HG03175 (cell line): ENCODE measurements around the gene BRD1.

ENCODE experiments used
- ATAC-seq: cut with Tn5 transposase; IDR thresholded peaks from one replicate; pipeline ENCODE4 v1.9.1; 2021; ENCODE audit warnings: mild to moderate bottlenecking, moderate library complexity; ENCODE audit not compliant: unreplicated experiment

The BRD1 gene

DNA sequence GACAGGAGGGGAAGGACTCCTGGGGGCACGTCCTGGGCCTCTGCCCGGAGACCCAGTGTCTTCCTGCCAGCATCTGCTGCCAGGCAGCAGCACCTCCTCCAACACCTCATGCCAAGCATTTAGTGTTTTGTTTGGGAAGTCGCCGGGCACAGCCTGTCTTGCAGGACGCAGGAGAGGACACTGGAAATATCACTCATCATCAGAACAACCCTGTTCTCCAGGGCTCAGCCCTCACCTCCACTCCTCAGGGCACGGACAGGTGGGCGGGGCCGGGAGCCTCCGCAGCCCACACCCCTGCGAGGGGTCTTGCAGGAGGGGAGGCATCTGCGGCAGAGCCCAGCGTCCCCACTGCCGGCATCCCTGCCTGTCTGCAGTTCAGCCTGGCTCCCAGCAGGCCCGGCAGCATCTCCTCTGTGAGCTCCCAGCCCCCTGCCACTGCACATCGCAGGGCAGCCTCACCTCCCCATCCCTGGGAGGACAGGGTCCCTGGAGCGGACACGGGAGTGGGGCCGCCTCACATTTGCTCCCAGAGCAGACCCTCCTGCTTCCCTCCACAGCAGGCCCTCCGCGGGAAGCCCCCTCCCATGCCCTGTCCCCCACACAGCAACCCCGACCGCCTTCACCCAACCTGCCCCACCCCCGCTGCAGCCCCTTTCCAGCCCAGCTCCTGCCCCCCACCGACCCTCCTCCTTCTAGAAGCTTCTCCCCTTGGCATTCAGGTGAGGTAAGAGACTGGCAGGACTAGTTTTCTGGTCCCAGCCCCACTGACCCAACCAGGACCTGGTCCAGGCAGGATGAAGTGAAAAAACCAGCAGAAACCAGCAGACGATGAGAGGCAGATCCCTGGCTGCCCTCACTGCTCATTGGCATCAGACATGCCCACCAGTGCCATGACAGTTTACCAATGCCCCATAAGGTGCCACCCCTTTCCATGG is 72.7 kb downstream of the BRD1 start:
- ATAC-seq, result no peak

DNA sequence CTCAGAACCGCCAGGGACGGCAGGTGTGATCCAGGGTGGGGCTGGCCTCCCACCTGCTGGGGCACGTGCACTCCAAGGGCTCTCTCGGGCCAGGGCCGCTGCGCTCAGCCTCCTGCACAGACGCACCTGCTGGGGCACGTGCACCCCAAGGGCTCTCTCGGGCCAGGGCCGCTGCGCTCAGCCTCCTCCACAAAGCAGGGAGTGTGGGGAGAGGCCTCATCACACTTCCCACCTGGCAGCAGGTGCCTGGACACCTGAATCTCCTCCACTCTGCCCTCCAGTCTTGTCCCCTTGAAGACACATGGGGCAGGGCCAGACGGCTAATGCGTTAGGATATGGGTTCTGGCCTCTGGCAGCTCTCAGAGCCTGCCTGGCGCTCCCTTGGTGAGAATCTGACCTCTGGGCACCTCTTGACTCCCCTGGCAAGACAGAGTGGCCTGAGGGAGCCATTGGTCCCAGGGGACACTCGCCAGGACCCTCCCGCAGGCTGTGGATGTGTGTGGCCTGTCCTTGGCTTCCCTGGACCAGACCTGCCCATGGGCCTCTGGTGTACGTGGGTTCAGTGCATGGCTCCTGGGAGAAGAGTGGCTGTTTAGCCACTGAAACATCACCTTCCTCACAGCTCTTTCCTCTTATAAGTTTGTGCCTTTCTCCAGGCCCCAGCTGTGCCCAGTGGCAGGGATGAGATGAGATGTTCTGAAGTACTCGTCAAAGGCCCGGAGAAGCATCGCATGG is 73.5 kb downstream of the BRD1 start:
- ATAC-seq, result no peak

DNA sequence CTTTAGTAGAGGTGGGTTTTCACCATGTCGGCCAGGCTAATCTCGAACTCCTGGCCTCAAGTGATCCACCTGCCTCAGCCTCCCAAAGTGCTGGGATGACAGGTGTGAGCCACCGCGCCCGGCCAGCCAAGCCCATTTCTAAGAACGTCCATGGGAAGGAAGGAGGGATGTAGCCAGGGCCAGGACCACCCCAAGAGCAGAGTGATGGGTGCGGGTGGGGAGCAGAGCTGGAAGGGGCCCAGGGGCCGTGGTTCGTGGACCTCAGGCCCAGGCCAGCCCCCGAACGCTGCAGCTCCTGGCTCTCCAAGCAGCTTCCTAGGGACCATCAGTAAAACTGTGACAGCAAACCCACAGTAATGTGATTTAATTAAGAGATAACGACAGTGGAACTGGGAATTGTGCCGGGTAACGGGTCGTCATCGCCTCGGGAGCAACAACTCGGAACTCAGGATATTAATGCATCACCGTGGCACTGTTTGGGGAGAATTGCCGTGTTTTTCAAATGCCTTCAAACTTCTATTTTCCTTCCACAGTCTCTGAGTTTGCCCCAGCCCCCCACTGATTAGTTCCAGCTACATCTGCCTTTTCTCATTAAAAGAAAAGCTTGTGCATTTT is 74.3 kb downstream of the BRD1 start:
- ATAC-seq, result no peak

DNA sequence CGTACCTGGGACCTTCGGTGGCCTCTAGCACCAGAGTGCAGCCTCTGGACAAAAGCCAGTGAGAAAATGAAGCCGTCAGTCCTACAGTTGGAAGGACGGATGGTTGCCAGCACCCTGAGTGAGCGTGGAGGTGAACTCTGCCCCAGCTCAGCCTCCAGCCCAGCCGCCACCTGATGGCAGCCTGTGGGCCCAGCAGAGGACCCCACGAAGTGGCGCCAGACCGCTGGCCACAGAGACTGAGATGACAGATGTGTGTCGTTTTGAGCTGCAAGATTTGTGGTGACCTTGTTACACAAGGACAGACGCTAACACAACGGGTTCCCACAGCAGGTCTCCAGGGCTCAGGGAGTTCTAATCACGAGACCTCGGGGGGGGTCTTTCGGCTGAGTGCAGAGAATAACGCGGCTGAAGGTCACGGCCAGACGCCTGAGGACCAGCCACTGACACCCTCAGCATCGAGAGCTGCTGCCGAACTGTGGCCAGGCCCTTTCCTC is 75.0 kb downstream of the BRD1 start:
- no peak for ATAC-seq

- no peak for ATAC-seq
Observed at GRCh38 chr22:49751966-49752597, 75.6 kb downstream of the BRD1 start.

DNA sequence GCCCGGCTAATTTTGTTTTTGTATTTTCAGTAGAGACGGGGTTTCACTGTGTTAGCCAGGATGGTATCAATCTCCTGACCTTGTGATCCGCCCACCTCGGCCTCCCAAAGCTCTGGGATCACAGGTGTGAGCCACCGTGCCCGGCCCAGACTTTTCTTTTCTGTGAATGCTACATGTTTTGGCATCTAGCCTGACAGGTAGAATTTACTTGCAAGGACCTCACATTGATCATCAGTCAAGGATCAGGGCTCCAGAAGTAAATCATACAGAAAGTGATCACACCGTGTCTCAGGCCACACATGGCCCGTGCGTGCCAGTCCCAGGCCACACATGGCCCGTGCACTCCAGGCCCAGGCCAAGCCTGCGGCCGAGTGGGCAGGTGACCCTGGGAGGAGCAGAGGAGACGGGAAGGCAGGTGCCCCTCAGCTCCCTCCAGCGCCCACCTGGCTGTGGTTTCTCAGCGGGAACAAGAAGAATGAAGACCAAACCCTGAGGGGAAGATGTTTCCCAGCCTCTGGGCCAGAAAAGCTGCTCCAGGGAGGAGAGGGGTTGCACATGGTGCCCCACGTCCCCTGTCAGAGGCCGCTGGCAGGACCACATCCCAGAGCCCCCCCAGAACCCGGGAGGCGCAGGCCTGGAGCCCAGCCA is 76.2 kb downstream of the BRD1 start:
- ATAC-seq, result no peak

- ATAC-seq, result no peak
Observed at GRCh38 chr22:49749885-49750510, 77.7 kb downstream of the BRD1 start.

DNA sequence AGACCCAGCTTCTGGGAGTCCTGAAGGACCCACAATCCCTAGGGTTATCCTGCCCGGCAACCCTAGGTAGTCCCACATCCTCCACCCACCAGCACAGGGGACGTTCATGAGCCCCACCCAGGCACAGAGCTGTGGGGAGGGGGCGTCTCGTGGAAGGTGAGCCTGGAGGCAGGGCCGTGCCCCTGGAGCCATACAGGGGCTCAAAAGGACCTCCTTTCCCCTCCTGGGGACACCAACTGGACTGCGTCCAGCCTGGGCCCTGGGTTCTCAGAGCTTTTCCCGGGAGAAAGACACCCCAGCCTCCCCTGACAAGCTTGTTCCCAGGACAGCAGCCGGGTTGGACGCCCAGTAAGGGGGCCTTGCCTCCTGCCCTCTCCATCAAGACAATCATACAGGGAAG is 78.4 kb downstream of the BRD1 start:
- no peak for ATAC-seq

DNA sequence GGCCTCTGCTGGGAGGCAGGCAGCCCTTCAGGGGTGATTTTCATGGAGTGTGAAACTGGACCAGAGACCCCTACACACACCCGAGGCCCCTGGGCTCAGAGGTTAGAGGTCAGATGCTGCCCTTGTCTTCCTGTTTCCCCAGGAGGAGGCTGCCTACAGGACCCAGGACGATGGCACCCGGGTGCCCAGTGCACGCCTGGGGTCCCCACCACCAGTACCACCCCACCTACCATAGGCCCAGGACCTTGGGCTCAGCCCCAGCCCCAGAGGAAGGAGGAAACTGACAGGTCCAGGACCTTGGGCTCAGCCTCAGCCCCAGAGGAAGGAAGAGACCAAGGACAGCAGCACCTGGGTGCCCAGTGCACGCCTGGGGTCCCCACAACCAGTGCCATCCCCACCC is 79.2 kb downstream of the BRD1 start:
- ATAC-seq, result no peak

GRCh38 chr22:49747716-49748115 is 80.0 kb downstream of the BRD1 start:
- ATAC-seq, result no peak

- ATAC-seq, result no peak
Observed at GRCh38 chr22:49747130-49747529, 80.5 kb downstream of the BRD1 start.

DNA sequence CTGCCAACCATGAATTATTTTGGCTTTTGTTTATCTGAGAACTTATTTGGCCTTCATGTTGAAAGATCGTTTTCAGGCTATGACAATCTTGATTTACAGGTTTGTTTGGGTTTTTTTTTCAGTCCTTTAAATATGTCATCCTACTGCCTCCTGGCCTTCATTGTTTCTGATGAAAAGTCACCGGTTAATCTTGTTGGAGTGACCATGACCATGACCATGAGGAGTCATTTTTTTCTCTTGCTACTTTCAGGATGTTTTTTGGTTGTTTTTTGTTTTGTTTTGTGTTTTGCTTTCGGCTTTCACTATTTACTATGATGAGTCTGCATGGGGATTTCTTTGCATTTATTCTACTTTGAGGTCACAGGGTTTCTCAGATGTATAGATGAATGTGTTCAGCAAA is 81.6 kb downstream of the BRD1 start:
- no peak for ATAC-seq

GRCh38 chr22:49740242-49740641 is 87.4 kb downstream of the BRD1 start:
- no peak for ATAC-seq

DNA sequence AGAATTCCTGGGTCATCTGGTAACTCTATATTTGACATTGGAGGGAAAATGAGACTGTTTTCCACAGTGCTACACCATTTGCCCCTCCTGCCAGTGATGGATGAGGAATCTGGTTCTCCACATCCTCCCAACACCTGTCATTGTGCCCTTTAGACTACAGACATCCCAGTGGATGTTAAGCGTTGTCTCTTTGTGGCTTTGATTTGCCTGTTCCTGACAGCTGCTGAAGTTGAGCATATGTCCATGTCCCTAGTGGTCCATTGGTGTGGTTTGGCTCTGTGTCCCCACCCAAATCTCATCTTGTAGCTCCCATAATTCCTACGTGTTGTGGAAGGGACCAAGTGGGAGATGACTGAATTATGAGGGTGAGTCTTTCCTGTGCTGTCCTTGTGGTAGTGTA is 88.5 kb downstream of the BRD1 start:
- ATAC-seq, result no peak

GRCh38 chr22:49738566-49738965 is 89.1 kb downstream of the BRD1 start:
- ATAC-seq, result no peak

DNA sequence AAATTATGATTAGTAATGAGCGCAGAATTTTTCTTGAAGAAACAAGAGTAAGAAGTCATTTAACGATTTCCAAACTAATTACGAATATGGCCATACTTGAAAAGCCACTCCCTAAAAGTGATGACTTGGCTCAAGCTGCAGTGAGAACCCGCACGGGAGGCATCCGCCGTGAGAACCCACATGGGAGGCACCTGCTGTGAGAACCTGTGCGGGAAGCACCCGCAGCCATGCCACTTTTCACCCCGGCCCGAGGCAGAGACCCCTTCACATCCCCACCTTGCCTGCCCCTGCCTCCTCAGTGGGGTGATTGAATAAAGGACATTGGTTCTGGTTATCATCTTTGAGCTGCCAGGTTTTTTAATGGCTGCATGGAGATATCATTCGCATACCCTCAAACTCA is 89.7 kb downstream of the BRD1 start:
- ATAC-seq, result no peak

DNA sequence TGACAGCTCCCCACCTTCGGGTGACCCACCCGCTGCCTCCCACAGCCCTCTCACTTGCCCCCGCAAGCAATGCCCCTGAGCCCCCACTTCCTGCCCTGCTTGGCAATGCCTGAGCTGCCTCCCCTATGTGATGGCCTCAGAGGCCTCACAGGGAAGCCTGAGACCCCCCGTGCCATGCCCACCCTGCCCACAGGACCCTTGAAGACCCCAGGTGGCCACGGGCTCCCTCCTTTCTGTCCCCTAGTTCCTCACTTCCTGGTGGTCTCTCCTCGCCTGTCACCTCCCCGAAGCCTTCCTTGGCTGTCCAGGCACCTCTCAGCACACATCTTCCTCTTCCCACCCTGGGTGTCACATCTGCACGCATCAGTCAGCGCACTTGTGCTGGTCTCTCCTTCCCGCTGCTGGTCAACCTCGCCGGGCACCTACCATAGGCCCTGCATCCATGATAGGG is 90.5 kb downstream of the BRD1 start:
- ATAC-seq, result no peak

DNA sequence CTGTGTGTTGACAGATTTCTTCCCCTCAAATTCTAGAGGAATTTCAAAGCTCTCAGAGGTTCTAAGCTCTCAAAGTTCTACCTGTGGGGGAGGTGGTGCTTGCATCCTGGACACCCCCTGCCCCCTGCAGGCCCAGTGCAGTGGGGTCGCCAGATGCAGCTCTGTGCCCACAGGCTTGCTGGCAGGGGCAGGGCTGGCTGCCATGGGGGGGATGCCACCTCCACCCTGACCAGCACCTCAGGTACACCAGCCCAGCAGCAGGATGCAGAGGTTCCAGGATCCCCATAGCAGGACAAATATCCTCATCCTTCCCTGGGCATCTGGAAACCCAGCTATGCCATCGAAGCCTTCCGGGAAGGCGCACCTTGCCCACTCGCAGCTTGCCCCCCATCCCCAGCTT is 91.1 kb downstream of the BRD1 start:
- no peak for ATAC-seq

DNA sequence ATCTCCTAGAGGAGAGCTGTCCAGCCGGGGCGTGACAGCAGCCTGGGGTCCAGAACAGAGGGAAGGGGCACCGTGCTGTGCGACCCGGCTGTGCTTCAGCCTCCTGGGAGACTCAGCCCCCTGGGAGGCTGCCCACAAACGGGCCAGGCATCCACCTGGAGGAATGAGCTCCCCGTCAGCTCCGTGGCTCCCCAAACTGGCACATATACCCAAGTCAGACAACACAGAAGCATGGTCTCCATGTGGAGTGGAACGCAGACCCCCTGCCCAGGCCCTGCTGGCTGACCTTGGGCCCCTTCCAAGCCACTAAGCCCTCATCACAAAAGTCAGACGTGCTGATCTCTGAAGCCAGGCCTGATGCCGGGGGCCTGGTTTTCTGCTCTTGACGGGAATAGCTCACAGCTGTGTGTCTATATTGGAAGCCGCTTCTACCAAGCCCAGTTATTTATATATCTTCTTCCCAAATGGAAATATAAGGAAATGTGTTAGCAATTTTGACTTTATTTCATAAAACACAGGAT is 91.7 kb downstream of the BRD1 start:
- ATAC-seq, result no peak

GRCh38 chr22:49735411-49735900 is 92.2 kb downstream of the BRD1 start:
- no peak for ATAC-seq
